Heart left ventricle (tissue), 16 donors: Measurements from ENCODE around the gene COL7A1. TPM values are rescaled to one million over a fixed set of nuclear protein-coding genes. Genes with fewer than 3 reads are reported as not detected.

ENCODE experiments used
- ATAC-seq, 4 donors: fragments of 200-7000 bp; cut with Tn5 transposase; one replicate each; pipeline ENCODE4 v1.9.1; 2020 to 2022; ENCODE audit warnings: moderate library complexity in 4 of 4, mild to moderate bottlenecking in 3 of 4, moderate number of reproducible peaks in 1 of 4
- DNase-seq, 5 donors: peaks; one replicate each; pipeline ENCODE4 v3.0.0-alpha.2; 2020
- H3K27ac ChIP-seq, 12 donors: fragments of 200-600 bp; sonication (generic) in 4 of 12; one replicate each; pipeline versions ENCODE4 v1.5.0 to v1.8.0; 2016 to 2022; ENCODE audit warnings: mild to moderate bottlenecking in 2 of 12
- H3K27me3 ChIP-seq, 9 donors: fragments of 200-600 bp; sonication (generic) in 2 of 9; one replicate each; pipeline versions ENCODE4 v1.5.1 to v1.8.0; 2016 to 2022; ENCODE audit warnings: mild to moderate bottlenecking in 3 of 9
- H3K36me3 ChIP-seq, 9 donors: fragments of 200-600 bp; sonication (generic) in 2 of 9; one replicate each; pipeline versions ENCODE4 v1.5.0 to v1.8.0; 2018 to 2022; ENCODE audit warnings: mild to moderate bottlenecking in 2 of 9
- H3K4me1 ChIP-seq, 12 donors: fragments of 200-600 bp; sonication (generic) in 4 of 12; one replicate each; pipeline versions ENCODE4 v1.5.0 to v1.8.0; 2016 to 2022; ENCODE audit warnings: mild to moderate bottlenecking in 3 of 12
- H3K4me3 ChIP-seq, 12 donors: fragments of 200-600 bp; sonication (generic) in 4 of 12; one replicate each; pipeline versions ENCODE4 v1.5.0 to v1.8.0; 2017 to 2022; ENCODE audit warnings: mild to moderate bottlenecking in 9 of 12, moderate library complexity in 4 of 12
- H3K9me3 ChIP-seq, 12 donors: fragments of 200-600 bp; sonication (generic) in 4 of 12; one replicate each; pipeline versions ENCODE4 v1.5.0 to v1.8.0; 2016 to 2022; ENCODE audit warnings: mild to moderate bottlenecking in 1 of 12
- CTCF ChIP-seq, 12 donors: fragments of 200-600 bp; sonication (generic) in 4 of 12; IDR thresholded peaks; one replicate each; pipeline versions ENCODE4 v1.5.0 to v1.8.0; 2018 to 2022; ENCODE audit warnings: antibody characterized with exemption in 12 of 12, mild to moderate bottlenecking in 5 of 12
- POLR2A ChIP-seq, 2 donors: fragments of 450-650 bp; IDR thresholded peaks; one replicate each; pipeline ENCODE4 v1.6.1; 2017; ENCODE audit warnings: antibody characterized with exemption in 2 of 2, mild to moderate bottlenecking in 2 of 2, moderate library complexity in 2 of 2
- WGBS, 4 donors: extraction: QIAGEN DNeasy Blood & Tissue Kit in 2 of 4; methylation state at CpG; one replicate each; pipeline versions ENCODE4 v1.1.5 to v1.1.7; 2013 to 2018; 5-methylcytosine and 5-hydroxymethylcytosine counted together
- intact Hi-C, 10 donors: fragments of 100-400 bp; cut with DNase I; formaldehyde crosslinking; loops; one replicate each; pipeline versions ENCODE4 v1.11.1 to v1.14.2; 2022
- polyA plus RNA-seq, 2 donors: library from polyadenylated mRNA; stranded (reverse); fragments of 200-250 nt; gene quantifications; one replicate each; pipeline ENCODE4 v1.2.3, GENCODE V29; 2013
- total RNA-seq, 9 donors: library from RNA; depleted of rRNA in 2 of 9; stranded (reverse); fragments of >200 nt in 2 of 9; fragmentation: NEBNext Ultra II Directional in 3 of 9; extraction: Animal tissue kit (Norgen Biotek cat#: 25700) in 3 of 9; gene quantifications; one replicate each; pipeline versions ENCODE4 v1.1.0 to v1.2.4, GENCODE V29; 2016 to 2023
- donor health status: ischemic (EF 13 %, LVEDD 7.1; RV severe dilation, severe dysfunction).
- donor health status: healthy with polysubstance abuse.
- donor health status: DM: no; HTN: yes; CAD: no.
- donor health status: DM: no; HTN: no; CAD: no.
- donor health status: ischemic (EF 25% LVEDD 6.9; RV normal size, moderate dysfunction).
- donor health status: ischemic (EF 25% LVEDD 5.7; RV mildly dilated, moderate dysfunction).
- donor health status: healthy.
- donor health status: DM: yes; HTN: yes; CAD: no.
- donor health status: ischemic (EF 35%, LVEDD 5.7; RV mildly dilated, moderate dysfunction).
- donor health status: nonischemic (EF 11% LVEDD 7.7; RV severe dilation, severe dysfunction).
- donor health status: DM: yes; HTN: yes; CAD: no.
- donor health status: PGD.
- donor health status: ischemic (EF 29% LVEDD 5.4; RV normal size, mild dysfunction).
- donor health status: nonischemic (EF 23%, LVEDD 6.1; RV moderate dilation, normal function).

Gene COL7A1
- total and polyA plus RNA-seq, 11 donors: 2.4 to 25.2 (median 11.5) TPM

GRCh38 chr3:48556796-48557626 lies 38.1 kb downstream of the COL7A1 start, which contains the start of gene PFKFB4:
Gene PFKFB4, minus strand, starts transcription at chr3:48556803. Its CDS starts 26 bp downstream, at chr3:48556777.
- peaks cover 5 to 83% (median 33%) of the 10 kb centered on the region in 12 donors for H3K4me1 ChIP-seq
- 1% methylated on average over 41 to 53 of the region's 53 CpGs for WGBS, 4 donors
- peak in 4 of 12 donors; percentile 11 to 34 (median 20) for TF ChIP-seq CTCF (IDR thresholded peaks at IDR 0.05)
- peak in 1 of 2 donors; percentile 38 for TF ChIP-seq POLR2A (IDR thresholded peaks at IDR 0.05)
- peak within 1 kb of the TSS in 11 of 12 donors; percentile 19 to 92 (median 64) for H3K27ac ChIP-seq
- ATAC-seq (peak; percentile 92 to 94 (median 93)), DNase-seq (peak; percentile 99)
- intact Hi-C loops: loop anchor here in 5 of 10 donors (2.0 to 10.0 kb wide), 6 partner anchors 50 to 282 kb away; partner anchors contain the start of genes UQCRC1 (in 2 of the 5), ATRIP (in 1 of the 5) and SLC26A6 (in 1 of the 5)
- H3K36me3 ChIP-seq: no peaks in the 10 kb centered on the region
- no peaks in the 10 kb centered on the region for H3K9me3 ChIP-seq
- H3K4me3 ChIP-seq: peak within 1 kb of the TSS; percentile 26 to 70 (median 58)
- no peaks in the 10 kb centered on the region for H3K27me3 ChIP-seq

- peak overlapping the region in 11 of 12 donors; percentile 34 to 70 (median 59) for H3K4me3 ChIP-seq
- H3K27ac ChIP-seq: peak overlapping the region in 6 of 12 donors; percentile 27 to 92 (median 65)
- no peaks in the 10 kb centered on the region for H3K9me3 ChIP-seq
- H3K36me3 ChIP-seq: no peaks in the 10 kb centered on the region
- no peak for ATAC-seq
- WGBS, 4 donors: 15 to 37% (median 19%) methylated on average over 10 to 29 of the region's 29 CpGs
- TF ChIP-seq POLR2A (IDR thresholded peaks at IDR 0.05): no peak
- TF ChIP-seq CTCF (IDR thresholded peaks at IDR 0.05): no peak
- DNase-seq: peak in 1 of 5 donors; percentile 25
- intact Hi-C loops: loop anchor here in 5 of 10 donors (2.0 to 10.0 kb wide), 6 partner anchors 49 to 281 kb away; partner anchors contain the start of genes UQCRC1 (in 2 of the 5), ATRIP (in 1 of the 5) and SLC26A6 (in 1 of the 5)
- peaks cover 5 to 78% (median 32%) of the 10 kb centered on the region in 12 donors for H3K4me1 ChIP-seq
- no peaks in the 10 kb centered on the region for H3K27me3 ChIP-seq
Measured at GRCh38 chr3:48555949-48556795, 39.0 kb downstream of the COL7A1 start.

GRCh38 chr3:48555231-48555948 lies 39.7 kb downstream of the COL7A1 start:
- H3K27me3 ChIP-seq: no peaks in the 10 kb centered on the region
- no peaks in the 10 kb centered on the region for H3K9me3 ChIP-seq
- H3K4me3 ChIP-seq: peak overlapping the region in 1 of 12 donors; percentile 70
- TF ChIP-seq CTCF (IDR thresholded peaks at IDR 0.05): no peak
- no peak for TF ChIP-seq POLR2A (IDR thresholded peaks at IDR 0.05)
- WGBS, 4 donors: 91 to 94% (median 93%) methylated on average over 10 of the region's 10 CpGs
- ATAC-seq (no peak), DNase-seq (no peak)
- H3K27ac ChIP-seq: no peak overlapping the region
- no peaks in the 10 kb centered on the region for H3K36me3 ChIP-seq
- intact Hi-C loops: loop anchor here in 4 of 10 donors (5.0 to 10.0 kb wide), 5 partner anchors 48 to 281 kb away; partner anchors contain the start of genes UQCRC1 (in 2 of the 4) and ATRIP (in 1 of the 4)
- peaks cover 5 to 70% (median 26%) of the 10 kb centered on the region in 12 donors for H3K4me1 ChIP-seq
